Measurements from ENCODE around the gene ARHGAP22.
A peak's percentile ranks its signal among the peaks of the same experiment; 100 is the strongest.

ARHGAP22 gene

GRCh38 chr10:48495282-48496045, 109.4 kb downstream of the ARHGAP22 start:
- no peak for DNase-seq

GRCh38 chr10:48494611-48495010, 110.3 kb downstream of the ARHGAP22 start:
- no peak for DNase-seq

- DNase-seq: no peak
Observed at GRCh38 chr10:48494073-48494472, 110.8 kb downstream of the ARHGAP22 start.

GRCh38 chr10:48493083-48493871, 111.6 kb downstream of the ARHGAP22 start:
- peak; percentile 86 to 91 (median 90) for DNase-seq

GRCh38 chr10:48492201-48492600, 112.7 kb downstream of the ARHGAP22 start:
- DNase-seq: no peak

GRCh38 chr10:48491392-48492139, 113.3 kb downstream of the ARHGAP22 start:
- DNase-seq: no peak

- DNase-seq: no peak
Observed at GRCh38 chr10:48490946-48491345, 113.9 kb downstream of the ARHGAP22 start.

- DNase-seq: no peak
Observed at GRCh38 chr10:48490571-48490940, 114.3 kb downstream of the ARHGAP22 start.

- DNase-seq: no peak
Observed at GRCh38 chr10:48489099-48489498, 115.8 kb downstream of the ARHGAP22 start.

- DNase-seq: no peak
Observed at GRCh38 chr10:48487244-48487643, 117.6 kb downstream of the ARHGAP22 start.

GRCh38 chr10:48485711-48486110, 119.2 kb downstream of the ARHGAP22 start:
- DNase-seq: no peak

GRCh38 chr10:48484911-48485310, 120.0 kb downstream of the ARHGAP22 start:
- no peak for DNase-seq

- no peak for DNase-seq
Observed at GRCh38 chr10:48482207-48482606, 122.7 kb downstream of the ARHGAP22 start.

GRCh38 chr10:48481385-48481784, 123.5 kb downstream of the ARHGAP22 start:
- DNase-seq: no peak

GRCh38 chr10:48480397-48481374, 124.2 kb downstream of the ARHGAP22 start:
- DNase-seq: no peak

GRCh38 chr10:48478980-48479811, 125.7 kb downstream of the ARHGAP22 start:
- DNase-seq: peak in 1 of 3 donors; percentile 42

- DNase-seq: no peak
Observed at GRCh38 chr10:48478469-48478868, 126.4 kb downstream of the ARHGAP22 start.

GRCh38 chr10:48477616-48478015, 127.3 kb downstream of the ARHGAP22 start:
- peak; percentile 51 to 66 (median 57) for DNase-seq

- DNase-seq: peak; percentile 24 to 60 (median 38)
Observed at GRCh38 chr10:48477141-48477540, 127.7 kb downstream of the ARHGAP22 start.

GRCh38 chr10:48476279-48476982, 128.4 kb downstream of the ARHGAP22 start:
- DNase-seq: no peak

GRCh38 chr10:48475943-48476278, 129.0 kb downstream of the ARHGAP22 start:
- no peak for DNase-seq
